Fibroblast of skin of back (primary cell): ENCODE results near the gene CIB2. TPM values are rescaled to one million over a fixed set of nuclear protein-coding genes. Genes with fewer than 3 reads are reported as not detected.
"Not testable (repeated sequence)": the region's sequence is repeated elsewhere in the genome, so short reads cannot be mapped to it uniquely, and the experiment has no call there.

Experiments
- DNase-seq: peaks from one replicate; pipeline ENCODE4 v3.0.0-alpha.2; 2013
- polyA plus RNA-seq, 2 experiments: library from polyadenylated mRNA; unstranded; fragments of 120-200 nt; gene quantifications; one replicate each; pipeline ENCODE4 v1.2.1, GENCODE V29; 2013; ENCODE audit not compliant: insufficient read length in 2 of 2

Gene CIB2
- 13.1 TPM for polyA plus RNA-seq (2013, experiment 1 of 2; ENCODE audit: insufficient read length)
- polyA plus RNA-seq (2013, experiment 2 of 2; ENCODE audit: insufficient read length): 16.6 TPM

GRCh38 chr15:78131295-78132061, at the start of gene CIB2:
Gene CIB2, minus strand, starts transcription at chr15:78131445. Its CDS starts 230 bp downstream, at chr15:78131215.
- peak; percentile 77 for DNase-seq

GRCh38 chr15:78179906-78180305, 48.7 kb upstream of the CIB2 start:
- no peak for DNase-seq

GRCh38 chr15:78179286-78179840, 48.1 kb upstream of the CIB2 start:
- DNase-seq: no peak

- DNase-seq: no peak
Observed at GRCh38 chr15:78178064-78178463, 46.8 kb upstream of the CIB2 start.

GRCh38 chr15:78177447-78177873, 46.2 kb upstream of the CIB2 start:
- peak; percentile 26 for DNase-seq

- no peak for DNase-seq
Observed at GRCh38 chr15:78175330-78175729, 44.1 kb upstream of the CIB2 start.

- no peak for DNase-seq
Observed at GRCh38 chr15:78174401-78174800, 43.2 kb upstream of the CIB2 start.

GRCh38 chr15:78171864-78172472, 40.7 kb upstream of the CIB2 start:
- no peak for DNase-seq

- no peak for DNase-seq
Observed at GRCh38 chr15:78170848-78171773, 39.9 kb upstream of the CIB2 start.

- no peak for DNase-seq
Observed at GRCh38 chr15:78168608-78169007, 37.4 kb upstream of the CIB2 start.

- DNase-seq: no peak
Observed at GRCh38 chr15:78167227-78167888, 36.1 kb upstream of the CIB2 start.

- DNase-seq: no peak
Observed at GRCh38 chr15:78164010-78164409, 32.8 kb upstream of the CIB2 start.

- no peak for DNase-seq
Observed at GRCh38 chr15:78162038-78162437, 30.8 kb upstream of the CIB2 start.

GRCh38 chr15:78159395-78159794, 28.1 kb upstream of the CIB2 start:
- no peak for DNase-seq

GRCh38 chr15:78157203-78157602, 26.0 kb upstream of the CIB2 start:
- no peak for DNase-seq

GRCh38 chr15:78156653-78157052, 25.4 kb upstream of the CIB2 start:
- DNase-seq: no peak

- no peak for DNase-seq
Observed at GRCh38 chr15:78155355-78155939, 24.2 kb upstream of the CIB2 start.

- no peak for DNase-seq
Observed at GRCh38 chr15:78154955-78155354, 23.7 kb upstream of the CIB2 start.

GRCh38 chr15:78151075-78151474, 19.8 kb upstream of the CIB2 start:
- DNase-seq: not testable (repeated sequence)

GRCh38 chr15:78149805-78150751, 18.8 kb upstream of the CIB2 start:
- peak; percentile 18 for DNase-seq
